ENCODE results near the gene GSK3A. TPM values are rescaled to one million over a fixed set of nuclear protein-coding genes. Genes with fewer than 3 reads are reported as not detected.

GSK3A gene
- total and polyA plus RNA-seq, 2 experiments from 2014 or later = 17.7 to 40.7 TPM

DNA sequence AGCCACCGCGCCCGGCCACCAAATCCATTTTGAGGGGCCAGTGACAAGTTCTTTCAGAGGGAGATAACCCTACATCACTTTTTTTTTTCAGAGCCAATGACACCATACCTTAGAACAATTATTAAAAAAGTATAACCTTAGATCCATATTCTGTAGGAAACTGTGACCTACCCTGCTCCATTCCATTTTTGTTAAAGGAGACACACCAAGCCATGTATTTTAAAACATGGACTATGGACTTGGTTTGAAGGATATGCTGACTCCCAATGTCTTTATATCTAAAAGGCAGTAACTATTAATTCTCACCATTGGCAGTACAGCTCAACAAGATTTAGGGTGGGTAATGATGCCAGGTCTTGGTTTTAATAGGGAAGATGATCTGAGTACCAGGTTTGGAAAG lies 1.1 kb downstream of the GSK3A start:
- Histone ChIP-seq H4K20me1 (replicated peaks; ENCODE audit: insufficient read depth) (peaks cover 28% of the 10 kb centered on the region; the same call in 1 of the 2 replicates), H3K36me3 (ENCODE audit: insufficient read depth) (no peaks in the 10 kb centered on the region), H3F3A (replicated peaks; ENCODE audit: low read depth) (0 out of 2 replicates have a peak, but pooled peaks cover 14% of the 10 kb centered on the region), H3K79me2 (replicated peaks; ENCODE audit: insufficient read depth) (peaks cover 21% of the 10 kb centered on the region), H3K27me3 (ENCODE audit: insufficient read depth) (no peaks in the 10 kb centered on the region), H3K4me3 (peak overlapping the region; percentile 87), H2AFZ (no peak overlapping the region), H3K27ac (ENCODE audit: low read depth) (no peak overlapping the region), H3K4me1 (ENCODE audit: insufficient read depth) (peaks cover 22% of the 10 kb centered on the region), H3K9me2 (ENCODE audit: insufficient read depth) (no peaks in the 10 kb centered on the region), H3K4me2 (peak overlapping the region; percentile 90)
- H3K27ac Mint-ChIP-seq = no peak overlapping the region
- no peaks in the 10 kb centered on the region; the same call in 2 of the 3 replicates for H3K9me3 Mint-ChIP-seq
- TF ChIP-seq JUNB (IDR thresholded peaks at IDR 0.05; ENCODE audit: unreplicated experiment) = no peak
- TF ChIP-seq ZNF331 (CRISPR knock-in tag; IDR thresholded peaks at IDR 0.05; ENCODE audit: low read depth) = no peak
- TF ChIP-seq ZNF114 (CRISPR knock-in tag; IDR thresholded peaks at IDR 0.05) = no peak
- TF ChIP-seq, protein P1, sequence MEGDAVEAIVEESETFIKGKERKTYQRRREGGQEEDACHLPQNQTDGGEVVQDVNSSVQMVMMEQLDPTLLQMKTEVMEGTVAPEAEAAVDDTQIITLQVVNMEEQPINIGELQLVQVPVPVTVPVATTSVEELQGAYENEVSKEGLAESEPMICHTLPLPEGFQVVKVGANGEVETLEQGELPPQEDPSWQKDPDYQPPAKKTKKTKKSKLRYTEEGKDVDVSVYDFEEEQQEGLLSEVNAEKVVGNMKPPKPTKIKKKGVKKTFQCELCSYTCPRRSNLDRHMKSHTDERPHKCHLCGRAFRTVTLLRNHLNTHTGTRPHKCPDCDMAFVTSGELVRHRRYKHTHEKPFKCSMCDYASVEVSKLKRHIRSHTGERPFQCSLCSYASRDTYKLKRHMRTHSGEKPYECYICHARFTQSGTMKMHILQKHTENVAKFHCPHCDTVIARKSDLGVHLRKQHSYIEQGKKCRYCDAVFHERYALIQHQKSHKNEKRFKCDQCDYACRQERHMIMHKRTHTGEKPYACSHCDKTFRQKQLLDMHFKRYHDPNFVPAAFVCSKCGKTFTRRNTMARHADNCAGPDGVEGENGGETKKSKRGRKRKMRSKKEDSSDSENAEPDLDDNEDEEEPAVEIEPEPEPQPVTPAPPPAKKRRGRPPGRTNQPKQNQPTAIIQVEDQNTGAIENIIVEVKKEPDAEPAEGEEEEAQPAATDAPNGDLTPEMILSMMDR (conservative IDR thresholded peaks at IDR 0.05; ENCODE audit: low read depth in 2 of 2) = no peak
- no peak for TF ChIP-seq NANOG (IDR thresholded peaks at IDR 0.05; ENCODE audit: borderline replicate concordance)
- TF ChIP-seq EZH2phosphoT487 (IDR thresholded peaks at IDR 0.05; ENCODE audit: unreplicated experiment) = no peak
- no peak for TF ChIP-seq STAT1 (IDR thresholded peaks at IDR 0.05; ENCODE audit: unreplicated experiment)
- TF ChIP-seq, protein P2, sequence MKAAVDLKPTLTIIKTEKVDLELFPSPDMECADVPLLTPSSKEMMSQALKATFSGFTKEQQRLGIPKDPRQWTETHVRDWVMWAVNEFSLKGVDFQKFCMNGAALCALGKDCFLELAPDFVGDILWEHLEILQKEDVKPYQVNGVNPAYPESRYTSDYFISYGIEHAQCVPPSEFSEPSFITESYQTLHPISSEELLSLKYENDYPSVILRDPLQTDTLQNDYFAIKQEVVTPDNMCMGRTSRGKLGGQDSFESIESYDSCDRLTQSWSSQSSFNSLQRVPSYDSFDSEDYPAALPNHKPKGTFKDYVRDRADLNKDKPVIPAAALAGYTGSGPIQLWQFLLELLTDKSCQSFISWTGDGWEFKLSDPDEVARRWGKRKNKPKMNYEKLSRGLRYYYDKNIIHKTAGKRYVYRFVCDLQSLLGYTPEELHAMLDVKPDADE (IDR thresholded peaks at IDR 0.05) = no peak
- TF ChIP-seq CREB1 (CRISPR knock-in tag; IDR thresholded peaks at IDR 0.05; ENCODE audit: low read depth) = no peak
- TF ChIP-seq, protein P3, sequence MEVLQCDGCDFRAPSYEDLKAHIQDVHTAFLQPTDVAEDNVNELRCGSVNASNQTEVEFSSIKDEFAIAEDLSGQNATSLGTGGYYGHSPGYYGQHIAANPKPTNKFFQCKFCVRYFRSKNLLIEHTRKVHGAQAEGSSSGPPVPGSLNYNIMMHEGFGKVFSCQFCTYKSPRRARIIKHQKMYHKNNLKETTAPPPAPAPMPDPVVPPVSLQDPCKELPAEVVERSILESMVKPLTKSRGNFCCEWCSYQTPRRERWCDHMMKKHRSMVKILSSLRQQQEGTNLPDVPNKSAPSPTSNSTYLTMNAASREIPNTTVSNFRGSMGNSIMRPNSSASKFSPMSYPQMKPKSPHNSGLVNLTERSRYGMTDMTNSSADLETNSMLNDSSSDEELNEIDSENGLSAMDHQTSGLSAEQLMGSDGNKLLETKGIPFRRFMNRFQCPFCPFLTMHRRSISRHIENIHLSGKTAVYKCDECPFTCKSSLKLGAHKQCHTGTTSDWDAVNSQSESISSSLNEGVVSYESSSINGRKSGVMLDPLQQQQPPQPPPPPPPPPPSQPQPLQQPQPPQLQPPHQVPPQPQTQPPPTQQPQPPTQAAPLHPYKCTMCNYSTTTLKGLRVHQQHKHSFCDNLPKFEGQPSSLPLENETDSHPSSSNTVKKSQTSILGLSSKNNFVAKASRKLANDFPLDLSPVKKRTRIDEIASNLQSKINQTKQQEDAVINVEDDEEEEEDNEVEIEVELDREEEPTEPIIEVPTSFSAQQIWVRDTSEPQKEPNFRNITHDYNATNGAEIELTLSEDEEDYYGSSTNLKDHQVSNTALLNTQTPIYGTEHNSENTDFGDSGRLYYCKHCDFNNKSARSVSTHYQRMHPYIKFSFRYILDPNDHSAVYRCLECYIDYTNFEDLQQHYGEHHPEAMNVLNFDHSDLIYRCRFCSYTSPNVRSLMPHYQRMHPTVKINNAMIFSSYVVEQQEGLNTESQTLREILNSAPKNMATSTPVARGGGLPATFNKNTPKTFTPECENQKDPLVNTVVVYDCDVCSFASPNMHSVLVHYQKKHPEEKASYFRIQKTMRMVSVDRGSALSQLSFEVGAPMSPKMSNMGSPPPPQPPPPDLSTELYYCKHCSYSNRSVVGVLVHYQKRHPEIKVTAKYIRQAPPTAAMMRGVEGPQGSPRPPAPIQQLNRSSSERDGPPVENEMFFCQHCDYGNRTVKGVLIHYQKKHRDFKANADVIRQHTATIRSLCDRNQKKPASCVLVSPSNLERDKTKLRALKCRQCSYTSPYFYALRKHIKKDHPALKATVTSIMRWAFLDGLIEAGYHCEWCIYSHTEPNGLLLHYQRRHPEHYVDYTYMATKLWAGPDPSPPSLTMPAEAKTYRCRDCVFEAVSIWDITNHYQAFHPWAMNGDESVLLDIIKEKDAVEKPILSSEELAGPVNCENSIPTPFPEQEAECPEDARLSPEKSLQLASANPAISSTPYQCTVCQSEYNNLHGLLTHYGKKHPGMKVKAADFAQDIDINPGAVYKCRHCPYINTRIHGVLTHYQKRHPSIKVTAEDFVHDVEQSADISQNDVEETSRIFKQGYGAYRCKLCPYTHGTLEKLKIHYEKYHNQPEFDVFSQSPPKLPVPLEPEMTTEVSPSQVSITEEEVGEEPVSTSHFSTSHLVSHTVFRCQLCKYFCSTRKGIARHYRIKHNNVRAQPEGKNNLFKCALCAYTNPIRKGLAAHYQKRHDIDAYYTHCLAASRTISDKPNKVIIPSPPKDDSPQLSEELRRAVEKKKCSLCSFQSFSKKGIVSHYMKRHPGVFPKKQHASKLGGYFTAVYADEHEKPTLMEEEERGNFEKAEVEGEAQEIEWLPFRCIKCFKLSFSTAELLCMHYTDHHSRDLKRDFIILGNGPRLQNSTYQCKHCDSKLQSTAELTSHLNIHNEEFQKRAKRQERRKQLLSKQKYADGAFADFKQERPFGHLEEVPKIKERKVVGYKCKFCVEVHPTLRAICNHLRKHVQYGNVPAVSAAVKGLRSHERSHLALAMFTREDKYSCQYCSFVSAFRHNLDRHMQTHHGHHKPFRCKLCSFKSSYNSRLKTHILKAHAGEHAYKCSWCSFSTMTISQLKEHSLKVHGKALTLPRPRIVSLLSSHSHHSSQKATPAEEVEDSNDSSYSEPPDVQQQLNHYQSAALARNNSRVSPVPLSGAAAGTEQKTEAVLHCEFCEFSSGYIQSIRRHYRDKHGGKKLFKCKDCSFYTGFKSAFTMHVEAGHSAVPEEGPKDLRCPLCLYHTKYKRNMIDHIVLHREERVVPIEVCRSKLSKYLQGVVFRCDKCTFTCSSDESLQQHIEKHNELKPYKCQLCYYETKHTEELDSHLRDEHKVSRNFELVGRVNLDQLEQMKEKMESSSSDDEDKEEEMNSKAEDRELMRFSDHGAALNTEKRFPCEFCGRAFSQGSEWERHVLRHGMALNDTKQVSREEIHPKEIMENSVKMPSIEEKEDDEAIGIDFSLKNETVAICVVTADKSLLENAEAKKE (CRISPR knock-in tag; IDR thresholded peaks at IDR 0.05) = no peak
- no peak for TF ChIP-seq EZH2 (IDR thresholded peaks at IDR 0.05; ENCODE audit: low read depth, unreplicated experiment)
- no peak for TF ChIP-seq POLR2AphosphoS5 (IDR thresholded peaks at IDR 0.05; ENCODE audit: low read depth)
- TF ChIP-seq, protein P4, sequence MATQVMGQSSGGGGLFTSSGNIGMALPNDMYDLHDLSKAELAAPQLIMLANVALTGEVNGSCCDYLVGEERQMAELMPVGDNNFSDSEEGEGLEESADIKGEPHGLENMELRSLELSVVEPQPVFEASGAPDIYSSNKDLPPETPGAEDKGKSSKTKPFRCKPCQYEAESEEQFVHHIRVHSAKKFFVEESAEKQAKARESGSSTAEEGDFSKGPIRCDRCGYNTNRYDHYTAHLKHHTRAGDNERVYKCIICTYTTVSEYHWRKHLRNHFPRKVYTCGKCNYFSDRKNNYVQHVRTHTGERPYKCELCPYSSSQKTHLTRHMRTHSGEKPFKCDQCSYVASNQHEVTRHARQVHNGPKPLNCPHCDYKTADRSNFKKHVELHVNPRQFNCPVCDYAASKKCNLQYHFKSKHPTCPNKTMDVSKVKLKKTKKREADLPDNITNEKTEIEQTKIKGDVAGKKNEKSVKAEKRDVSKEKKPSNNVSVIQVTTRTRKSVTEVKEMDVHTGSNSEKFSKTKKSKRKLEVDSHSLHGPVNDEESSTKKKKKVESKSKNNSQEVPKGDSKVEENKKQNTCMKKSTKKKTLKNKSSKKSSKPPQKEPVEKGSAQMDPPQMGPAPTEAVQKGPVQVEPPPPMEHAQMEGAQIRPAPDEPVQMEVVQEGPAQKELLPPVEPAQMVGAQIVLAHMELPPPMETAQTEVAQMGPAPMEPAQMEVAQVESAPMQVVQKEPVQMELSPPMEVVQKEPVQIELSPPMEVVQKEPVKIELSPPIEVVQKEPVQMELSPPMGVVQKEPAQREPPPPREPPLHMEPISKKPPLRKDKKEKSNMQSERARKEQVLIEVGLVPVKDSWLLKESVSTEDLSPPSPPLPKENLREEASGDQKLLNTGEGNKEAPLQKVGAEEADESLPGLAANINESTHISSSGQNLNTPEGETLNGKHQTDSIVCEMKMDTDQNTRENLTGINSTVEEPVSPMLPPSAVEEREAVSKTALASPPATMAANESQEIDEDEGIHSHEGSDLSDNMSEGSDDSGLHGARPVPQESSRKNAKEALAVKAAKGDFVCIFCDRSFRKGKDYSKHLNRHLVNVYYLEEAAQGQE (IDR thresholded peaks at IDR 0.05; ENCODE audit: unreplicated experiment) = no peak
- DNase-seq (ENCODE audit: low spot score) (no peak), ATAC-seq (no peak)
- H3K4me1 Mint-ChIP-seq = peaks cover 16% of the 10 kb centered on the region
- H3K27me3 Mint-ChIP-seq (ENCODE audit: insufficient read depth, low read depth, poor library complexity) = peaks cover 20% of the 10 kb centered on the region
- peaks cover 25% of the 10 kb centered on the region for H3K36me3 Mint-ChIP-seq (ENCODE audit: low read depth)
- peak overlapping the region; percentile 91 for H3K4me3 Mint-ChIP-seq
